ENCODE data around the gene CXorf51A. TPM values are rescaled to one million over a fixed set of nuclear protein-coding genes. Genes with fewer than 3 reads are reported as not detected.
"Not testable (repeated sequence)": the region's sequence is repeated elsewhere in the genome, so short reads cannot be mapped to it uniquely, and the experiment has no call there.

The CXorf51A gene
- total RNA-seq (not detected), total RNA-seq (0 reads per million in 172 experiments)
- not detected for polyA plus RNA-seq (2013, experiment 1 of 2)
- polyA plus RNA-seq (2013, experiment 2 of 2), result not detected

DNA sequence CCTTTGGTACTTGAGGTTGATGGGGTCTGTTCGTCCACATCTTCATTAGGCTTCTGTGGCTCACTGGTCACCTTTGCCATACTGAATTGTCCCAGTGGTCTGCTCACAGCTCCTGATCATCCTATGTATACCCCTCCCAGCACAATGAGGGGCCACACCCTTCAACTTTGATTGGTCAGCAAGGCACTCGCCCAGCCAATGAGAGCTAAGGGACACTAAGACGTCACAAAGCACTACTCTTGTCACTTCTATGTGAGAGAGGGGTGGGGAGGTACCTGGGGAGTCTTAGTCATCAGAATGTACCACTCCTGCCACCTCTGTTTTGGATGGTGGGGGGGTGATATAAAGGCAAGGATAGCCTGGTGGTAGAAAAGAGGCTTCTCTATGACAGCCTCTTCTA lies at the start of gene CXorf51A:
CXorf51A (minus strand) TSS at position 101 of the 400 bp plus-strand sequence; CDS start at position 80, 21 bp downstream.
- H3K4me3 ChIP-seq (ENCODE audit: low read length); H3K27me3 ChIP-seq (ENCODE audit: control insufficient read depth in 1 of 2, insufficient read depth in 2 of 2, low read length in 2 of 2); H3K4me1 ChIP-seq (ENCODE audit: insufficient read depth, low read length); H3K27ac Mint-ChIP-seq; H3K36me3 Mint-ChIP-seq (ENCODE audit: low read depth); ATAC-seq (ENCODE audit: poor library complexity); CTCF ChIA-PET; H3K27me3 Mint-ChIP-seq; H3K9me3 Mint-ChIP-seq; H3K27ac ChIP-seq (ENCODE audit: low read depth in 1 of 2, low read length in 2 of 2); POLR2A ChIA-PET; H3K36me3 ChIP-seq (ENCODE audit: insufficient read depth, low read length); H3K4me3 Mint-ChIP-seq; H3K9me3 ChIP-seq (ENCODE audit: control insufficient read depth in 1 of 2, insufficient read depth in 1 of 2, low read length in 2 of 2); intact Hi-C loops (cut with DNase I, micrococcal nuclease); H3K4me1 Mint-ChIP-seq (ENCODE audit: low read depth); DNase-seq: not testable (repeated sequence)

- Mint-ChIP-seq H3K4me1 (ENCODE audit: low read depth) (no peaks in the 10 kb centered on the region), H3K36me3 (ENCODE audit: low read depth) (no peaks in the 10 kb centered on the region), H3K27me3 (no peaks in the 10 kb centered on the region), H3K4me3 (no peak overlapping the region), H3K27ac (no peak overlapping the region), H3K9me3 (peaks cover 2% of the 10 kb centered on the region)
- ChIA-PET POLR2A (no interaction called here), CTCF (no interaction called here)
- H3K9me3 ChIP-seq (ENCODE audit: control insufficient read depth in 1 of 2, insufficient read depth in 1 of 2, low read length in 2 of 2), result peaks cover 0 to 3% of the 10 kb centered on the region in 2 experiments
- TF ChIP-seq, protein P1, sequence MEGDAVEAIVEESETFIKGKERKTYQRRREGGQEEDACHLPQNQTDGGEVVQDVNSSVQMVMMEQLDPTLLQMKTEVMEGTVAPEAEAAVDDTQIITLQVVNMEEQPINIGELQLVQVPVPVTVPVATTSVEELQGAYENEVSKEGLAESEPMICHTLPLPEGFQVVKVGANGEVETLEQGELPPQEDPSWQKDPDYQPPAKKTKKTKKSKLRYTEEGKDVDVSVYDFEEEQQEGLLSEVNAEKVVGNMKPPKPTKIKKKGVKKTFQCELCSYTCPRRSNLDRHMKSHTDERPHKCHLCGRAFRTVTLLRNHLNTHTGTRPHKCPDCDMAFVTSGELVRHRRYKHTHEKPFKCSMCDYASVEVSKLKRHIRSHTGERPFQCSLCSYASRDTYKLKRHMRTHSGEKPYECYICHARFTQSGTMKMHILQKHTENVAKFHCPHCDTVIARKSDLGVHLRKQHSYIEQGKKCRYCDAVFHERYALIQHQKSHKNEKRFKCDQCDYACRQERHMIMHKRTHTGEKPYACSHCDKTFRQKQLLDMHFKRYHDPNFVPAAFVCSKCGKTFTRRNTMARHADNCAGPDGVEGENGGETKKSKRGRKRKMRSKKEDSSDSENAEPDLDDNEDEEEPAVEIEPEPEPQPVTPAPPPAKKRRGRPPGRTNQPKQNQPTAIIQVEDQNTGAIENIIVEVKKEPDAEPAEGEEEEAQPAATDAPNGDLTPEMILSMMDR (IDR thresholded peaks at IDR 0.05), result no peak
- intact Hi-C loops (cut with DNase I, micrococcal nuclease), result no loop called here
- ATAC-seq (ENCODE audit: poor library complexity) (no peak), DNase-seq (no peak)
- no peaks in the 10 kb centered on the region for H3K27me3 ChIP-seq (ENCODE audit: control insufficient read depth in 1 of 2, insufficient read depth in 2 of 2, low read length in 2 of 2)
- no peaks in the 10 kb centered on the region for H3K36me3 ChIP-seq (ENCODE audit: insufficient read depth, low read length)
- H3K27ac ChIP-seq (ENCODE audit: low read depth in 1 of 2, low read length in 2 of 2), result no peak overlapping the region
- H3K4me3 ChIP-seq (ENCODE audit: low read length), result no peak overlapping the region
- no peaks in the 10 kb centered on the region for H3K4me1 ChIP-seq (ENCODE audit: insufficient read depth, low read length)
Observed at GRCh38 chrX:146863566-146863965, 49.0 kb upstream of the CXorf51A start.

DNA sequence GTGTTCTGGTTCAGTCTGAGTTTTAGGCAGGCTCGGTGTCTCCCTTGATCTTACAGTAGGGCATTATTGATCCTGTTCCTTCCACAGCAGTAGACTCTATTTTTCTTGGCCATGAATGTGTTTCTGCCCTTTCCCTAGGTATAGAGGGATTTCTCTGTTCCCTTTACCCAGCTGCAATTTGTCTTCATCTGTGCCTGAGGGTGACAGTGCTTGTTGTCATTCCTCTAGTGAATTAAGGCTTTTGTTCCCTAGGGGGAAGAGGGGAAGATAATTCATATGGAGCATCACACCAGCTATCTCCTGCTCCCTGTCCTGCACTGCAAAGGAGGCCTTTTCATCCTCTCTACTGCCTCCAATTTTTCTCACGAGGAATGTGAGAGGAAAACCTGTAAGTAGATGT lies 39.7 kb upstream of the CXorf51A start:
- Mint-ChIP-seq H3K36me3 (ENCODE audit: low read depth) (no peaks in the 10 kb centered on the region), H3K9me3 (peaks cover 4% of the 10 kb centered on the region), H3K4me3 (no peak overlapping the region), H3K27me3 (no peaks in the 10 kb centered on the region), H3K4me1 (ENCODE audit: low read depth) (no peaks in the 10 kb centered on the region), H3K27ac (no peak overlapping the region)
- Histone ChIP-seq H3K36me3 (ENCODE audit: insufficient read depth, low read length) (no peaks in the 10 kb centered on the region), H3K27ac (ENCODE audit: low read depth in 1 of 2, low read length in 2 of 2) (no peak overlapping the region), H3K4me1 (ENCODE audit: insufficient read depth, low read length) (no peaks in the 10 kb centered on the region), H3K9me3 (ENCODE audit: control insufficient read depth in 1 of 2, insufficient read depth in 1 of 2, low read length in 2 of 2) (no peaks in the 10 kb centered on the region), H3K27me3 (ENCODE audit: control insufficient read depth in 1 of 2, insufficient read depth in 2 of 2, low read length in 2 of 2) (no peaks in the 10 kb centered on the region), H3K4me3 (ENCODE audit: low read length) (no peak overlapping the region)
- DNase-seq (no peak), ATAC-seq (ENCODE audit: poor library complexity) (no peak)
- ChIA-PET POLR2A (no interaction called here), CTCF (no interaction called here)
- TF ChIP-seq, protein P1 (IDR thresholded peaks at IDR 0.05), result no peak
- intact Hi-C loops (cut with DNase I, micrococcal nuclease), result no loop called here

- Mint-ChIP-seq H3K4me3 (no peak overlapping the region), H3K27me3 (no peaks in the 10 kb centered on the region), H3K27ac (no peak overlapping the region), H3K9me3 (peaks cover 2% of the 10 kb centered on the region), H3K36me3 (ENCODE audit: low read depth) (no peaks in the 10 kb centered on the region), H3K4me1 (ENCODE audit: low read depth) (no peaks in the 10 kb centered on the region)
- H3K27ac ChIP-seq (ENCODE audit: low read depth in 1 of 2, low read length in 2 of 2), result no peak overlapping the region
- ChIA-PET CTCF (no interaction called here), POLR2A (no interaction called here)
- DNase-seq (no peak), ATAC-seq (ENCODE audit: poor library complexity) (no peak)
- H3K4me1 ChIP-seq (ENCODE audit: insufficient read depth, low read length), result no peaks in the 10 kb centered on the region
- H3K4me3 ChIP-seq (ENCODE audit: low read length), result no peak overlapping the region
- H3K27me3 ChIP-seq (ENCODE audit: control insufficient read depth in 1 of 2, insufficient read depth in 2 of 2, low read length in 2 of 2), result no peaks in the 10 kb centered on the region
- no peaks in the 10 kb centered on the region for H3K36me3 ChIP-seq (ENCODE audit: insufficient read depth, low read length)
- intact Hi-C loops (cut with DNase I, micrococcal nuclease), result no loop called here
- peaks cover 0 to 7% of the 10 kb centered on the region in 2 experiments for H3K9me3 ChIP-seq (ENCODE audit: control insufficient read depth in 1 of 2, insufficient read depth in 1 of 2, low read length in 2 of 2)
- TF ChIP-seq, protein P1 (IDR thresholded peaks at IDR 0.05), result no peak
Observed at GRCh38 chrX:146831994-146832393, 17.4 kb upstream of the CXorf51A start.

DNA sequence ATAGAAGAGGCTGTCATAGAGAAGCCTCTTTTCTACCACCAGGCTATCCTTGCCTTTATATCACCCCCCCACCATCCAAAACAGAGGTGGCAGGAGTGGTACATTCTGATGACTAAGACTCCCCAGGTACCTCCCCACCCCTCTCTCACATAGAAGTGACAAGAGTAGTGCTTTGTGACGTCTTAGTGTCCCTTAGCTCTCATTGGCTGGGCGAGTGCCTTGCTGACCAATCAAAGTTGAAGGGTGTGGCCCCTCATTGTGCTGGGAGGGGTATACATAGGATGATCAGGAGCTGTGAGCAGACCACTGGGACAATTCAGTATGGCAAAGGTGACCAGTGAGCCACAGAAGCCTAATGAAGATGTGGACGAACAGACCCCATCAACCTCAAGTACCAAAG lies 5.1 kb downstream of the CXorf51A start, which contains the start of gene CXorf51B:
CXorf51B (plus strand) TSS at position 301 of the 400 bp plus-strand sequence; CDS start at position 322, 21 bp downstream.
- H3K27ac ChIP-seq (ENCODE audit: low read depth in 1 of 2, low read length in 2 of 2); H3K9me3 ChIP-seq (ENCODE audit: control insufficient read depth in 1 of 2, insufficient read depth in 1 of 2, low read length in 2 of 2); H3K4me1 ChIP-seq (ENCODE audit: insufficient read depth, low read length); H3K27me3 ChIP-seq (ENCODE audit: control insufficient read depth in 1 of 2, insufficient read depth in 2 of 2, low read length in 2 of 2); H3K27ac Mint-ChIP-seq; H3K4me3 Mint-ChIP-seq; H3K4me3 ChIP-seq (ENCODE audit: low read length); intact Hi-C loops (cut with DNase I, micrococcal nuclease); H3K27me3 Mint-ChIP-seq; ATAC-seq (ENCODE audit: poor library complexity); H3K4me1 Mint-ChIP-seq (ENCODE audit: low read depth); H3K36me3 ChIP-seq (ENCODE audit: insufficient read depth, low read length); DNase-seq; POLR2A ChIA-PET; CTCF ChIA-PET; H3K36me3 Mint-ChIP-seq (ENCODE audit: low read depth); H3K9me3 Mint-ChIP-seq: not testable (repeated sequence)
